GM18951 (cell line): ENCODE results near the gene RAD9B.
"Not testable (repeated sequence)": the region's sequence is repeated elsewhere in the genome, so short reads cannot be mapped to it uniquely, and the experiment has no call there.

Experiments used
- POLR2A ChIP-seq: IDR thresholded peaks from 4 replicates; pipeline ENCODE4 v1.6.1; 2011; ENCODE audit warnings: mild to moderate bottlenecking; ENCODE audit not compliant: insufficient read length, insufficient read depth; ENCODE audit errors: extremely low read depth
- in situ Hi-C: fragments of 300-500 bp; cut with MboI; formaldehyde crosslinking; loops from one replicate; pipeline ENCODE4 v1.12.0; 2022; ENCODE audit warnings: low sequenced_read_pairs, mixed read lengths, inconsistent platforms; ENCODE audit not compliant: unreplicated experiment

RAD9B gene

DNA sequence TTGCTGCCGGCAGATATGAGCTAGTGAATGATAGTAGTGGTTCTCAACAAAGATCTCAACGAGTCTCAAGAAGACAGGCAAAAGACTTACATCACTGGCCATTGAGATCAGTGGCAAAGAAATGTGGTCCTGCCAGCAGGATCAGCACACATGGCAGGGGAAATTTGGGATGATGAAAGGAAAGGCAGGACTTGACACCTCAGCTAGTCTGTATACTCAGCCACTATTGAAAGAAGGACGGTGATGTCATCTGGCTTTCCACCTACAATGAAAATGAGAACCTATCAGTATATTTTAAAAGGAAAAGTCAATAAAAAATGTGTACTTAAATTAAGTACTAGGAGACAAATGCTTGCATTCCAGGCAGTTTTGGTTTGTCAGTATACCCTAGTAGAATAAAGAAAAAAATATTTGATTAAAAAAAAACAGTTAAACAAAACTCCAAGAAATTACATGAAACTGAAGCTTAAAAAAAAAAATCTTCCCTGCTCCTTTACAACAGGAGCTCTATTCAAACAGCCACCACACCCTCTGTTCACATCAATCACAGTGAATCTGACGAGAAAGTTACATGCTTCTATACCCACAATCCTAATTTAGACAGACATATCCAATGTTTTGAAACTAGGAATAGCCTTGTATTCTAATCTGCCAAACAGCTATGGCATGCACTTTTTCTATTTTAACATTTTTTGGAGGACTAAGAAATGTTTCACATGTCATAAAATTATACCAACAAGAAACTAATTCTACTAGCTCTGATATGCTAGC is 34.9 kb downstream of the RAD9B start:
- TF ChIP-seq POLR2A, result no peak
- in situ Hi-C loops, result no loop called here

GRCh38 chr12:110537605-110538409 is 35.7 kb downstream of the RAD9B start:
- no peak for TF ChIP-seq POLR2A
- in situ Hi-C loops, result no loop called here

GRCh38 chr12:110538869-110539622 is 36.9 kb downstream of the RAD9B start:
- in situ Hi-C loops, result no loop called here
- TF ChIP-seq POLR2A, result no peak

DNA sequence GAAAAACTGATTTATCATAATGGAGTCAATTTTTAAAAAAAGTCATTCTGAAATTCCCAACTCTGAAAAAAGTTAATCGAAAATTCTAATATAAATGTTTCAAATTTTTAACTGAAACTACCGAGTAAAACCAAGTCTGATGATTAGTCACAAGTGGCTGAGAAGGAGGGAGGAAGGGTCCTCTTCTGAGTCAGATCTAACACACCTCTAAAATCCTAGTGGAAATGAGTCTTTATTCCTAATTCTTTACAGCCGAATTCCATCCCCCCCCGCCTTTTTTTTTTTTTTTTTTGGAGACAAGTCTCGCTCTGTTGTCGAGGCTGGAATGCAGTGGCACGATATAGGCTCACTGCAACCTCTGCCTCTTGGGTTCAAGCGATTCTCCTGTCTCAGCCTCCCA is 37.9 kb downstream of the RAD9B start:
- no peak for TF ChIP-seq POLR2A
- in situ Hi-C loops, result no loop called here

DNA sequence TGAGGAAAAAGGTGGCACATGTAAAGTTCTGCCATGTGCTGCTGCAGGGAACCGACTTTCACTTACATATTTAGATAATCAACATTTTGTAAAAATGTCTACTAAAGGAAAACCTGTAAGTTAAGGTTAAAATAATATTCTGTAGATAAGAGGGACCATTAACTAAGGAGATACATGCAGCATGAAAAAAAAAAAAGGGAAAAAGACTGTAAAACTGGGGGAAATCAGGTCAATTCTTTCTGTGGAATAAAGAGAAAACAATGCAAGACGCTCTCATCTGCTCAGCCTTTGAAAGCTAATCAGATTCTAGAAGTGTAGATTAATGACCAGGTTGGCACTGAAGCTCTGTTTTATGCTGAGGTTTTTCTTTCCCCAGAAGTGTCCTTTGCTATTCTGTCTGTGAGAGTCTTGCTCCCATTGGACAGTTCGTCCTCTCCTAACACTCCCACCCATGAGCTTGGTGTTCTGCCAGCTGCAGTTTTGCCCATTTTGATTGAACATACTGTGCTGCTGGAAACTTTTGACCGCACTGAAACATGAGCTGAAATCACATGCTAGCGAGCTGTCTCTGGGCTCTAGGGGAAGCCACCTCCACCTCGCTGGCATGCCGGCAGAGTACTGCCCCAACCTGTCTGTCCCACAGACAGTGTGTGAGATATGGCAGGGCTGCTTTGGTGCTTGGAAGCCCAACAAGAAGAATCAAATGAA is 41.3 kb downstream of the RAD9B start:
- in situ Hi-C loops, result no loop called here
- TF ChIP-seq POLR2A, result no peak

DNA sequence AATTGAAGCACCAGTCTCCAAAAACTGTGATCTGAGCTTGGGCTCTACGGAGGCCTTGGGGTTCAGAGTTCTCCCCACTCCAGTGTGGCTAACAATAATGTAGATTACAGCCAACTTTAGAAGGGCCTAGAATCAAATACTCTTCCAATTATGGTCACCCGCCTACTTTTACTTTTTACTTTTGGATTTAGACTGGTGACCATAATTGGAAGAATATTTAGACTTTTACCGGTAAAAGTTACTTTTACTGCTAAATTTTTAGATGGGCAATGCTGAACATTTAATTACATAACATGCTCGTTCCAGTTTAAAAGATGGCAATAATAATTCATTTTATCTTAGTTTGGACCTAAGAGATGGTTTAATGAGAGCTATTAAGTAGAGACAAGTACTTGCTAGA is 41.8 kb downstream of the RAD9B start:
- in situ Hi-C loops, result no loop called here
- TF ChIP-seq POLR2A, result no peak

DNA sequence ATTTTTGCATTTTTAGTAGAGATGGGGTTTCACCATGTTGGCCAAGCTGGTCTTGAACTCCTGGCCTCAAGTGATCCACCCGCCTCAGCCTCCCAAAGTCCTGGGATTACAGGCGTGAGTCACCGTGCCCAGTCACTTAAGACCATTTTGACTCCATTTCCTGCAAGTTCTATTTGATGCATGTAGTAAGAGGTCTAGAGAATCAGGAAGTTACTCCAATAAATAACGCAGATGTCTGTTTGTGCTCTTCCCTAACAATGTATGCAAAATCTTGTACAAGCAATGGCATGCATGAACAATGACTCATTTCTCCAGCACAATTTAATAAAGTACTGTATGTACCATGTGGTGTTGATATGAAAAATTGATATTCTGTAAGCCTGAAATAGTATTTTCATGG is 43.1 kb downstream of the RAD9B start:
- in situ Hi-C loops, result not testable (repeated sequence)

GRCh38 chr12:110545812-110546211 is 43.7 kb downstream of the RAD9B start:
- TF ChIP-seq POLR2A, result no peak
- in situ Hi-C loops, result no loop called here

GRCh38 chr12:110546339-110546738 is 44.2 kb downstream of the RAD9B start:
- TF ChIP-seq POLR2A, result no peak
- in situ Hi-C loops, result no loop called here

GRCh38 chr12:110547090-110547489 is 45.0 kb downstream of the RAD9B start:
- in situ Hi-C loops, result no loop called here
- no peak for TF ChIP-seq POLR2A

DNA sequence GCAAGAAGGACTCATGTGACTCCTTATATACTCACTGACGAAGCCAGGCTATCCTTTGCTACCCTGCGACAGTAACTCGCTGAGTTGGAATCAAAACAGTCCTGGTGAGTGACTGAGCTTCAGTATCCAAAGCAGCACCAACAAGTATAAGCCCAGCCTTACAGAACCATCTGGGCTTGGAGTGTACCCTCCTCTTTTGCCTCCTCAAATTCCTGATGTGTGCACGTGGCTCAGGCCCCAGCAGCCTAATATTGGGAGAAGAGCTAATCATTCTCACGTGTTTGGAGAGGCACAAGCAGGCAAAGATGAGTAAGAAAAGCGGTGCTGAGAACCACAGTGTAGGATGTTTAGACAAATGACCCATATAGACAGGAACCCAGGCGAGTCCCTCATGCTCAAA is 46.5 kb downstream of the RAD9B start:
- no peak for TF ChIP-seq POLR2A
- in situ Hi-C loops, result no loop called here

DNA sequence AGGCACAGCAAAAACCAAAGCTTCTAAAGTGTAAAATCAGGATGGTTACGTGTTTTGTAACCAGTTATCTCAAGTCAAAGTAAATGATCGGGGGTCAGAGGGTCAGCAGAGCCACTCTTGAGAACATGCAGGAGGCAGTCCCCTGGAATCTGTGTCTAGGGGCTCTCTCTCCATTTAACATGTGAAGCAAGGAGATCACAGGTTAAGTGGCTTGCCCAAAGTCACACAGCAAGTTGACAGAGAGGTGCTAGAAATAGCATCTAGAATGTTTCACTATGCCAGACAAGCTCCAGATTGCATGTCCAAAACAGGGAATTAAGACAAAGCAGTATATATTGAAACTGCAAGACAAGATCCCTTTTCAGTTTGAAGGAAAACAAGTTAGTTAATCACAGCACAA is 47.6 kb downstream of the RAD9B start:
- in situ Hi-C loops, result no loop called here
- no peak for TF ChIP-seq POLR2A

GRCh38 chr12:110550981-110551380 is 48.9 kb downstream of the RAD9B start:
- no peak for TF ChIP-seq POLR2A
- in situ Hi-C loops, result no loop called here
